Femur (tissue), 1 donor: ENCODE data around the gene COL4A3.

Experiments
- DNase-seq: peaks from one replicate; pipeline ENCODE4 v3.0.0-alpha.2; 2017

COL4A3 gene

GRCh38 chr2:227163998-227164762 is at the start of gene COL4A3, which contains the start of gene COL4A4:
COL4A3 (plus strand) TSS chr2:227164624; CDS start chr2:227164727, 103 bp downstream.
COL4A4 (minus strand) TSS chr2:227164205; CDS start chr2:227147483, 16,722 bp downstream.
- DNase-seq, result peak; percentile 42

- DNase-seq, result no peak
These were observed 48.7 kb upstream of the COL4A3 start for GRCh38 chr2:227115761-227116160.

GRCh38 chr2:227117027-227117426 is 47.4 kb upstream of the COL4A3 start:
- no peak for DNase-seq

GRCh38 chr2:227117852-227118251 is 46.6 kb upstream of the COL4A3 start:
- DNase-seq, result no peak

- DNase-seq, result no peak
These were observed 46.1 kb upstream of the COL4A3 start for GRCh38 chr2:227118353-227118752.

GRCh38 chr2:227123697-227124096 is 40.7 kb upstream of the COL4A3 start:
- no peak for DNase-seq

- DNase-seq, result no peak
These were observed 39.6 kb upstream of the COL4A3 start for GRCh38 chr2:227124811-227125210.

GRCh38 chr2:227125506-227125905 is 38.9 kb upstream of the COL4A3 start:
- no peak for DNase-seq

GRCh38 chr2:227127201-227127600 is 37.2 kb upstream of the COL4A3 start:
- no peak for DNase-seq

GRCh38 chr2:227130636-227131035 is 33.8 kb upstream of the COL4A3 start:
- no peak for DNase-seq

GRCh38 chr2:227132986-227133385 is 31.4 kb upstream of the COL4A3 start:
- no peak for DNase-seq

- no peak for DNase-seq
These were observed 29.8 kb upstream of the COL4A3 start for GRCh38 chr2:227134591-227134990.

GRCh38 chr2:227141301-227141700 is 23.1 kb upstream of the COL4A3 start:
- no peak for DNase-seq

- DNase-seq, result no peak
These were observed 20.5 kb upstream of the COL4A3 start for GRCh38 chr2:227143895-227144294.

- no peak for DNase-seq
These were observed 18.0 kb upstream of the COL4A3 start for GRCh38 chr2:227146456-227146855.

GRCh38 chr2:227147023-227147422 is 17.4 kb upstream of the COL4A3 start:
- no peak for DNase-seq

- DNase-seq, result no peak
These were observed 16.3 kb upstream of the COL4A3 start for GRCh38 chr2:227148106-227148505.

GRCh38 chr2:227150222-227150936 is 14.0 kb upstream of the COL4A3 start:
- no peak for DNase-seq

- no peak for DNase-seq
These were observed 12.2 kb upstream of the COL4A3 start for GRCh38 chr2:227152093-227152766.

GRCh38 chr2:227153307-227153706 is 11.1 kb upstream of the COL4A3 start:
- DNase-seq, result no peak

- no peak for DNase-seq
These were observed 10.5 kb upstream of the COL4A3 start for GRCh38 chr2:227153758-227154486.

GRCh38 chr2:227154986-227155774 is 9.2 kb upstream of the COL4A3 start:
- DNase-seq, result no peak
